DND-41 (cell line): ENCODE results near the gene MAPK8IP1.

Experiments
- EZH2 ChIP-seq: IDR thresholded peaks from 3 replicates; pipeline ENCODE4 v1.6.1; 2012; ENCODE audit warnings: borderline replicate concordance, low read depth, mild to moderate bottlenecking, moderate library complexity, low read length, inconsistent platforms; ENCODE audit not compliant: severe bottlenecking
- TF ChIP-seq, protein P1 (sequence below): IDR thresholded peaks from 2 replicates; pipeline ENCODE4 v1.5.1; 2012; ENCODE audit warnings: borderline replicate concordance, low read length, moderate library complexity, mild to moderate bottlenecking; ENCODE audit not compliant: poor library complexity, severe bottlenecking; ENCODE audit errors: extremely low read depth

DNA sequence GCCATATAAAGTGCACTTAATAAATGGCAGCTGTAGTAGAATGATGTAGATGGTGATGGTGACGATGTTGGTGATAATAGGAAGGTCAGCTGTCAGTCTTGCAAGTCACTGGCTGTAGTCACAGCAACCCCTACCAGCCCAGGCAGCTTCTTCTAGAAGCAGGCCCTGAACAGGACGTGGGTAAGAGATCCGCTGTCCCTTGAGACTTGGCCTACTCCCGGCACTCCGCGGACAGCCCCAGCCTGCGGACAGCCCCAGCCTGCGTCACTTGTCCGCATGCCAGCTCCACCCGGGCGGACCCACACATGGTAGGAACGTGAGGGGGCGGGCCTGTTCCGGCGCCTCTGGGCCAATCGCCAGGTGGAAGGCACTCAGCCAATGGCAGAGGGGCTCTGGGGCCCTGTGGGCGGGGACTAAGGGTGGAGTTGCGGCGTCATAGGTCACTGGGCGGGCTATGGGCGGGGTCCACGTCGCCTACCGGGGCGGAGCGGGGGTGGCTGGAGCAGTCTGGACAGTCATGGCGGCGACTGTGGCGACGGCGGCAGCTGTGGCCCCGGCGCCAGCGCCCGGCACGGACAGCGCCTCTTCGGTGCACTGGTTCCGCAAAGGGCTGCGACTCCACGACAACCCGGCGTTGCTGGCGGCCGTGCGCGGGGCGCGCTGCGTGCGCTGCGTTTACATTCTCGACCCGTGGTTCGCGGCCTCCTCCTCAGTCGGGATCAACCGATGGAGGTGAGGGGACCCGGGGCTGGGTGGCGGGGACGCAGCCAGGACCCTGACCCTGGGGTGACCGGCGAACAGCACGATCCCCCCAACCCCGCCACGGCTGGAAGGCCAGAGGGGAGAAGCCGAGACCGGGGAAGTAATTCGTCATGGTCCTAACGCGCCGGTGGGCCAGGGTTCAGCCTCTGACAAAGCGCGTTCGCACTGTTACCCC, 38.2 kb upstream of the MAPK8IP1 start, which contains the start of gene CRY2:
- TF ChIP-seq, protein P1, sequence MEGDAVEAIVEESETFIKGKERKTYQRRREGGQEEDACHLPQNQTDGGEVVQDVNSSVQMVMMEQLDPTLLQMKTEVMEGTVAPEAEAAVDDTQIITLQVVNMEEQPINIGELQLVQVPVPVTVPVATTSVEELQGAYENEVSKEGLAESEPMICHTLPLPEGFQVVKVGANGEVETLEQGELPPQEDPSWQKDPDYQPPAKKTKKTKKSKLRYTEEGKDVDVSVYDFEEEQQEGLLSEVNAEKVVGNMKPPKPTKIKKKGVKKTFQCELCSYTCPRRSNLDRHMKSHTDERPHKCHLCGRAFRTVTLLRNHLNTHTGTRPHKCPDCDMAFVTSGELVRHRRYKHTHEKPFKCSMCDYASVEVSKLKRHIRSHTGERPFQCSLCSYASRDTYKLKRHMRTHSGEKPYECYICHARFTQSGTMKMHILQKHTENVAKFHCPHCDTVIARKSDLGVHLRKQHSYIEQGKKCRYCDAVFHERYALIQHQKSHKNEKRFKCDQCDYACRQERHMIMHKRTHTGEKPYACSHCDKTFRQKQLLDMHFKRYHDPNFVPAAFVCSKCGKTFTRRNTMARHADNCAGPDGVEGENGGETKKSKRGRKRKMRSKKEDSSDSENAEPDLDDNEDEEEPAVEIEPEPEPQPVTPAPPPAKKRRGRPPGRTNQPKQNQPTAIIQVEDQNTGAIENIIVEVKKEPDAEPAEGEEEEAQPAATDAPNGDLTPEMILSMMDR, result no peak
- no peak for TF ChIP-seq EZH2
